ENCODE data around the gene DAPP1. TPM values are rescaled to one million over a fixed set of nuclear protein-coding genes. Genes with fewer than 3 reads are reported as not detected.

Gene DAPP1
- total and polyA plus RNA-seq, 2 of the 8 experiments (the other 6 are each of a cell fraction or from before 2014, with no cell fraction given) = not detected

DNA sequence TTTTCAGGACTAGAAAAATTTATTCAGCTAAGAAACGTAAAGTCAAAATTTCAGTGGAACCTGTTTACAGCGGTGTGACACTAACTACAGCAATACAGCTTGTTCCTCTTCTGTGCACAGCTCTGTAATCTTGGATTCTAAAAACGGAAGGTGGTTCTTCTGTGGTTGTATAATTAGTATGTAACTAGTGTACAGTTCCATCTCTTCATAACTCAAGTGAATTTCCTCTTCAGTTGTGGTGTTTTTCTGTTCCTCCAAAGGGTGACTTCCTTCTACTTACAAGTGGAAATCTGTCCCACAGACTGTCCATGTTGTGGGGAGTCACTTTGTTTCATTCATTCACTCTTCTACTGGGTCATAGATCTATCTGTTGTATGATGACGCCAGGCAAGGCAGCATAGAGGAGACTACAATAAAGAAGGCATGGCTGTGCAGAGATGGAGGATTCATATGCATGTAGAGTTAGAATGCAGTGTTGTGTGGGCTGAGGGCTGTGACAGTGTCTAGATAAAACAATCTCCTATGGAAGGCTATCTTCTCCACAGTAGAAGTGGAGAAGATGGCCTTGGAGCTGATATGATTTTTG, 5.4 kb downstream of the DAPP1 start:
- no peak overlapping the region for H3K56ac ChIP-seq (replicated peaks; ENCODE audit: insufficient read length, low read depth, low read length)
- H2BK12ac ChIP-seq (ENCODE audit: low read depth, low read length) = no peak overlapping the region
- no peak overlapping the region for H4K8ac ChIP-seq (ENCODE audit: extremely low read depth, insufficient read depth, low read length)
- TF ChIP-seq MAFK (IDR thresholded peaks at IDR 0.05; ENCODE audit: low read depth, low read length) (no peak), RBBP5 (IDR thresholded peaks at IDR 0.05; ENCODE audit: borderline replicate concordance, low read depth, low read length) (no peak), CHD1 (IDR thresholded peaks at IDR 0.05; ENCODE audit: low read depth, low read length) (no peak)
- FAIRE-seq = no peak
- ChIA-PET CTCF (ENCODE audit: partially characterized antibody) (interaction anchor here (0.9 to 3.3 kb wide), 2 partner anchors 8 to 11 kb away, joined by 3 to 24 read pairs; no protein-coding TSS in a partner anchor), POLR2A (ENCODE audit: partially characterized antibody) (no interaction called here)
- H2BK120ac ChIP-seq (replicated peaks; ENCODE audit: low read depth, low read length) = no peak overlapping the region
- H3K9me3 ChIP-seq (ENCODE audit: insufficient read depth in 2 of 2, low read depth in 1 of 2, low read length in 1 of 2) = no peaks in the 10 kb centered on the region
- H2BK5ac ChIP-seq (ENCODE audit: low read depth, low read length) = no peak overlapping the region
- no peak for DNase-seq (ENCODE audit: low read depth in 1 of 2, low spot score in 2 of 2)
- no peaks in the 10 kb centered on the region for H3K23me2 ChIP-seq (ENCODE audit: low read depth, low read length)
- H4K20me1 ChIP-seq (replicated peaks in 1 of 2; ENCODE audit: control insufficient read depth in 1 of 2, insufficient read depth in 2 of 2, low read length in 2 of 2) = no peaks in the 10 kb centered on the region
- no peak overlapping the region for H3K23ac ChIP-seq (ENCODE audit: insufficient read length)
- no peak overlapping the region for H3K9ac ChIP-seq (replicated peaks in 1 of 4; ENCODE audit: extremely low read depth in 1 of 4, low read depth in 3 of 4, low read length in 3 of 4)
- no peaks in the 10 kb centered on the region for H3K27me3 ChIP-seq (replicated peaks in 1 of 4; ENCODE audit: control insufficient read depth in 3 of 4, extremely low read depth in 1 of 4, insufficient read depth in 3 of 4, low read length in 3 of 4)
- no peak overlapping the region for H4K5ac ChIP-seq (ENCODE audit: insufficient read length, low read depth, low read length)
- H4K91ac ChIP-seq (replicated peaks; ENCODE audit: insufficient read length, low read length) = no peak overlapping the region
- H2BK15ac ChIP-seq (ENCODE audit: low read length) = no peak overlapping the region
- H3K36me3 ChIP-seq (ENCODE audit: control insufficient read depth in 2 of 4, insufficient read depth in 4 of 4, low read length in 3 of 4) = no peaks in the 10 kb centered on the region
- H3K4me2 ChIP-seq (ENCODE audit: insufficient read depth in 1 of 2, low read depth in 2 of 2, low read length in 2 of 2) = no peak overlapping the region
- H3K14ac ChIP-seq (ENCODE audit: insufficient read length) = no peak overlapping the region
- H2AK5ac ChIP-seq (ENCODE audit: low read depth, low read length) = no peak overlapping the region
- WGBS, 2 experiments (ENCODE audit: extremely low coverage in 1 of 2, insufficient coverage in 1 of 2, insufficient read length in 1 of 2, insufficient replicate concordance in 2 of 2, low coverage in 1 of 2, low lambda C conversion rate in 2 of 2, missing lambda C conversion rate in 1 of 2) = 92% methylated on average over 4 of the region's 4 CpGs; no CpG with 5 or more reads in 1 of the 2 experiments
- no peak overlapping the region for H3K4me3 ChIP-seq (ENCODE audit: extremely low read depth in 1 of 4, insufficient read depth in 2 of 4, low read depth in 3 of 4, low read length in 4 of 4)
- no peaks in the 10 kb centered on the region for H3K79me1 ChIP-seq (ENCODE audit: low read depth, low read length)
- no peak overlapping the region for H2BK20ac ChIP-seq (ENCODE audit: low read length)
- no peaks in the 10 kb centered on the region for H3K79me2 ChIP-seq (ENCODE audit: control insufficient read depth in 1 of 2, insufficient read depth in 2 of 2, low read length in 2 of 2)
- no peaks in the 10 kb centered on the region for H3K4me1 ChIP-seq (replicated peaks in 1 of 4; ENCODE audit: control insufficient read depth in 3 of 4, insufficient read depth in 4 of 4, low read length in 3 of 4)
- no peak overlapping the region for H3K27ac ChIP-seq (ENCODE audit: low read depth, low read length)
- H3K4ac ChIP-seq (replicated peaks; ENCODE audit: insufficient read length, low read depth, low read length) = no peak overlapping the region
- H3K18ac ChIP-seq (ENCODE audit: extremely low read depth, low read length) = no peak overlapping the region
- no peak overlapping the region for H2AFZ ChIP-seq (ENCODE audit: low read length)

All from H1 (cell line).